Activated CD4-positive, alpha-beta T cell treated with anti-CD3 and anti-CD28 coated beads, Interleukin-2, Interleukin-4, amounts not matched to agents 100 ng/mL and 50 ng/mL, durations not matched to agents 16 hours and 8 hours (primary cell): ENCODE data around the gene PAX5.
A peak's percentile ranks its signal among the peaks of the same experiment; 100 is the strongest.

Source experiments
- DNase-seq: peaks from one replicate; pipeline ENCODE4 v3.0.0-alpha.2; 2020; ENCODE audit warnings: low spot score

Gene PAX5

DNA sequence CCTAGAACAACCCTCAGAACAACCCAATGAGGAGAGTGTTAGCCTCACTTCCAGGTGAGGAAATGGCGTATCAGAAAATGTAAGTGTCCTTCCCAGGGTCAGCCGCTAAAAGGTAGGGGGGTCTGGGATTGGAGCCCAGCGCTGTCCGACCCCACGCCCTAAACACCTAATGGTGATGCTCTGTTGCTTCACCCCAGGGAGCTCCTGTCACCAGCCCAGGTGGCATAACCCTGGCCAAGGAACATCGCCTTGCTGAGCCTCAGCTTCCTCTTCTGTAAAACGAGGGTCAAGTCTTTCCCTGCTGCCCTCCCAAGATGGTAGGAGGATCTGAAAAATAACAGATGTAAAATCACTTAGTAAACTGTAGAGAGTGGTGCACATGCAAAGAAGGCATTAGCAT lies 132.5 kb downstream of the PAX5 start:
- no peak for DNase-seq

DNA sequence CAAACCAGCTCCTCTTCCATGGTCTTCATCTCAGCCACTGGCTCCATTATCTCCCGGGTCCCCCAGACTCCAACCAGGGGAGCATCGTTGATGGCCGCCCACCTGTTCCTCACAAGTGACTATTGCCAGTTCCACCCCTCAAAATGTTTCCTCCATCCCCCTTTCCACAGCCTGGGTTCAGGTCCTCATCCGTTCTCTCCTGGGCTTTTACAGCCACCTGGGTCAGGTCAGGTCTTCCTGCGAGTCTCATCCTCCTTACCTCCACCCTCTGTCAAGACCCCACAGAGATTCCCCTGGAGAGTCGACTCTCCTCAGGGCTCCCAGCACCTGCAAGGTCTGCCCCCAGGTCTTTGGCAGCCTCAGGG lies 133.2 kb downstream of the PAX5 start:
- DNase-seq = no peak

DNA sequence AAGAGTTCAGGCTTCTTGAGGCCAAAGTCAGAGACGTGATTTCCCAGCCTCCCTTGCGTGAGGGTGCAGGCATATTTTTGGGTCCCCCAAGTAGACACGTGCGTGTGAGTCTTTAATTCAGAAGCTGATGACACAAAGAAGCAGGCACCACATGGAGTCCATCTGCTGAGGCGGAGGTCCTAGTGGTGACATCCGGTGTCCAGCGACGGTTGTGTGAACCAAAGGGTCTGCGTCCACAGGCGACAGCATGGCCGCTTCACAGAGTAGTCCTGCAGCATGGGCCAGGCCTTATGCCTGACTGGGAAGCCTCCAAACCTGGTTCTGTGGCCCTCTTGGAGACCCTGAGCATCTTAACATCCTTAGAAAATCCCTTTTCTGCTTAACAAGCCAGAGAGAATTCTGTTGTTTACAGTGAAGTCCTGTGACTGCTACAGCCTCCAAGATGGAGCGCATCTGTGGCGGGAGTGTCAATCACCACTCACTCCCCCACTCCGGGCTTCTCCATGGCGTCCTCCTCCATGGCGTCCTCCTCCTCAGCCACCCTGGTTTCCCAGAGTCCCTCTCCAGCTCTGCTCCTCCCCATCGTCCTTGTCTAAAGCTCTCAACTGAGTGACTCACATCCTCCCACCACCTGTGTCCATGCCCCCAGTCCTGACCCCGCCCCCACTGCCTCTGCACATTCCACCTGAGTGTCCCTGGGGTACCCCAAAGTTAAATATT lies 133.8 kb downstream of the PAX5 start:
- DNase-seq = no peak

DNA sequence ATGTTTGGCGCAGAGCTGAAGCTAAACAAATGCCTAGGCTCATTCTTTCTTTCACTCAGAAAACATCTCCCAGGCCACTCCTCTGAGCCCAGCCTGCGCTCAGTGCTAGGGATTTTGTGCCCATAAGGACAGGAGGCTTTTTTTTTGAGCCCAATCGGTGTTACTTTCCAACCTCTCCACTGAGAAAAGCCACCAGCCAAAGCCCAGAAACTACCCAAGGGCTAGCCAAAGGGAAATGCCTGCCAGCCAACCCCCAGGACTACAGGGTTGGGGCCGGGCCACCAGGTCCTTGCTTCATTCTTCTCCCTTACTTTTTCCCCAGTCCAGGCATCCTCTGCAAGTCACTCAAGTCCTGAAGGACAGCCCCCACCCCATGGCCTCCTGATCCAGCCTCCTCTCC lies 134.7 kb downstream of the PAX5 start:
- no peak for DNase-seq

DNA sequence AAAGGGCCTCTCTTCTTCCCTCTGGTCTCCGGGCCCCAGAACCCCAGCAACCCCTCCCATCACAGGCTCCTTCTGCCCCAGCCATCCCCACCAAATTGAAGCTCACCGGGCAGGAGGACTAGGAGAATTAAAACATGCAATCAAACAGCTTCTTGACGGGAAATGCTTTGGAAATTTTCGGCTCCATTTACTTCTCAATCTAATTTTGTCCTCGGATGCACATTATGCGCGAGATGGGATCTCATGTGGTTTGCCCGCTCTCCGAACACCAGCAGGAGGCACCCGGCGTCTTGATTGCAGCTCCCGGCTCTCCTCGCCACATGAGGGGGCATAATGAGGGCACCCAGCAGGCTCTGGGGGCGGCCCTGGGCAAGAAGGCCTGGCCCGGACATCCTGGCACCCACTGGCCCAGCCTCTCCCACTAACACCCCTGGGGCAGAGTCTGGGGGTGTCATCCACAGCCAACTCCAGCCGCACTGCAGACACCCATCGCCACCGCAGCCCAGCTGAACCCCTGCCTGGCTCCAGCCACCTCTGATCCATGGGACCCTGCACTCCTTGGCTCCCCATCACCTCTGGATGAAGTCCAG lies 135.5 kb downstream of the PAX5 start:
- DNase-seq = no peak

DNA sequence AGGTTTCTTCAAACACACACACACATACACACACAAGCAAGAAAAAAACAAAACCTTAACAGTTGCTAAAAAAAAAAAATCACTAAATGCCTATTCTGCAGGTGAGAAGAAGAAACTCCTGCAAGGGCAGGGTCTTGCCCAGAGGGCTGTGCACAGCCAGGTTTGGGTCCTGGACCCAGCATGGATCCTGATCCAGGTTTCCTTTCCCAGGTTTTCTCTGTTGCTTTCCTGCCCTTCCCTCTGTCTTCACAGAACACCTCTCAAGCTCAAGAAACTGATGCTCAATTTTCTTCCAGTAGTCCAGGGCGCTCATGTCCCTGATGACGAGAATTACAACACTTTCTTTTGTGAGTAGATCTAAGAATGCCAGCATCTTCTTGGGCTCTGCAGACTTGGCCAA lies 136.6 kb downstream of the PAX5 start:
- DNase-seq = no peak

DNA sequence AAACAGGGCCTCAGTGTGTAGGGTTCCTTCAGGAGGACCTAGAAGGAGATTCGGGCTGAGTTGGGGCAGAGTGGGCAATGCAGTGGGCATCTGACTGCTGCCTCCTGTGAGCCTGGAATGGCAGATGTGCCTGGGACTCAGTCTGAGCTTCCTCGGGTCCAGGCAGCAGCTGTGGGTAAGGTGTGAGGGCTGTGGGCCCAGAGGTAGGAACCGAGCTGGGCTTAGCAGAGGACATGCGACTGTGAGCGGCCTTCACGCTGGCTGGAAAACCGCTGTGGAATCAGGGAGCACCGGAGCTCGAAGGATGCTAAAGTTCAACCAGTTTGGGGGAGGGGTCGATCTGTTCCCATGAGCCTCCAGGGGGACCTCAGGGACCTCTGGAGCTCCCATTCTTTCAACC lies 137.0 kb downstream of the PAX5 start:
- DNase-seq = no peak

DNA sequence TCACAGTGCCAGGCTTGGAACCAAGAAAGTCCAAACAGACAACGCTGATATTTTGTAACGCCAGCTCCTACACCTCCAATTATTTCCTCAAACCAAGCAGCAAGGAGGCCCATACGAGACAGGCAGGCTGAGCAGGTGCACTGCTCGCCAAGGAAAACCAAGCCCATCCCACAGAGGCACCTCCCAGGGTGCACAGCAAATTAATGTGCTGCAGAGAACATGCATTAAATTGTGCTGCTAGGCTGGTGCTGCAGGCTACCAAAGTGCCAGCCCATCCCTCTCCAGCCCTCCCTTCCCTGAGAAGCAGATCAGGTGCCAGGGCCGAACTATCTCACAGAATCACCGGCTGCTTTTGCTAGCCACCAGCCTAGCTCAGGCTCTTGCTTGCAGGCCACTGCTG lies 137.8 kb downstream of the PAX5 start:
- no peak for DNase-seq

DNA sequence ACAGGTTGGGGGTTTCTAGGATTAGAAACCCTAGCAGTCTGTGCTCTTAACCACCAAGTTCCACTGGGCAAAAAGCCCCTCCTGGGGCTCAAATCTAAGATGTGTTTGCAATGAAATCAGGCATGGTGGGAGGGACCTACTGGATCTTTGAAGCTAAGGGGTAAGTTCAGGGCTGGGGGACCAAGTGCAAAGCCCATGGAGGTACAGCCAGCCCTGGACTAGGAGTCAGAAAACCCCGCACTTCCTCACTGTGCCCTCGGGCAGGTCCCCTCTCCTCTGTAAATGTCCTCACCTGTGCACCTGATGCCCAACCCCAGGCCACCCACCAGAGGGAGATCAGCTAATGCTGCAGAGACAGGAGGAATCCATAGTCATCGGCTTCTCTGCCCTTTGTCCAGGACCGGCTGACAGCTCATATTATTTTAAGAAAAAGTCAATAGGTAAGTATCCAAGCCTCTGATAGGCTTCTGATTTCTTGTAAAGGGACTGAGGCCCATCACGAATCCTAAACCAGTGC lies 138.3 kb downstream of the PAX5 start:
- DNase-seq = no peak

DNA sequence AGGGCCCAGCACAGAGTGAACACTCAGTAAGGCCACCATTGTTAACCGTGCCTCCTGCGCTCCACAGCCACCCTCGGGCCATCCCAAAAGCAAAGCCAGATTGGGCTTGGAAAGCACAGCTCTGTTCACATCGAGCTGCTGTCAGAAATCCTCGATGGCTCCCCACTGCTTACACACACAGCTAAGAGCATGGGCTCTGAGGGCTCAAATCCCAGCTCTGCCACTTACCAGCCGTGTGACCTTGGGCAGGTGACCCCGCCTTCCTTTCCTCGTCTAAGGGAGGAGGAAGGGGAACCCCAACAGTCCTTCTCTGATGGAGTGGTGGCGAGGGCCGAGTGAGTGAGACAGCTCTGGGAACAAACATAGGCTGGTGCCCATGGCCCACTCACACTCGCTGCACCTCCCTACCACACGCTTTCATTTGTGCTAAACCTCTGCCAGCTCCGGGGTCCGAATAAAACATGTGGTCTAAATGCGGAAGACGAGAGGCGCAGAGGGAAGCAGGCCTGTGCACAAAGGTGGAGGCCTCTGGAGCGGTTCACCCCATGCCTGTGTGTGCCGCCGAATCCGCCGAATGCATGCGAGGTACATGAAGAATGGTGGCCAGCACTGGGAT lies 139.3 kb downstream of the PAX5 start:
- no peak for DNase-seq

DNA sequence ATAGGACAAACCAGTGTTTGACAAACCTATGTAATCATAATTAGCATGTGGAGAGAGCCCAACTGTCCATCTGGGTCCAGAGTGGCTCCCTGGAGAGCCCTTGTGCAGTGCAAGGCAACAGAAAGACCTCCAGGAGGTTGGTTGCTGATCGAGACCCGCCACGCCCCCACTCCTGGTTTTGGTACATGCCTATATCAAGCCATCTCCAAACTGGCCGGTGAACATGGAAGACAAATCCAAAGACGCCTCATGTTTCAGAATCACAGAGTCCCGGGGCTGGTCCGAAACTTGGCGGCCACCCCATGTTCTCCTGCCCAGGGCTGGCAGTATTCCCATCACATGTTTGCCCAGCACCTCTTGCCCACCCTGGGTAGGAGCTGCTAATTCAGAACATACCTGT lies 140.2 kb downstream of the PAX5 start:
- no peak for DNase-seq

DNA sequence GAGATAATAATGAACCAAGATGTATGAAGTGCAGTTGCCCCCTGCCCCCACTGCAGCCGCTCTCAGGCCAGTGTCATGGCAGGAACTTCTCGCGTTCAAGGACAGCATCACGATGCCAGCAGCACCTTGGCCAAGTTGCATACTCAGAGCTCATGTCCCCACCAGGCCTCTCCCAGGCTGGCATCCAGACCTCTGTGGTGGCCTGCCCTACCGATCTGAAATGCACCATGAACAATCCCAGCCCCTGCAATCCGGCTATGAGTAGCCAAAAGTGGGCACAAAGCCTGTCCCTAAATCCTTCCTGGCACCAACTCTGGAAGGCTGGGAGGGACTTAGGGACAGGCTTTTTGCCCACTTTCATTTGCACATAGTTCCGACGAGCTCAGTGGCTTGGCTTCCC lies 140.9 kb downstream of the PAX5 start:
- no peak for DNase-seq

DNA sequence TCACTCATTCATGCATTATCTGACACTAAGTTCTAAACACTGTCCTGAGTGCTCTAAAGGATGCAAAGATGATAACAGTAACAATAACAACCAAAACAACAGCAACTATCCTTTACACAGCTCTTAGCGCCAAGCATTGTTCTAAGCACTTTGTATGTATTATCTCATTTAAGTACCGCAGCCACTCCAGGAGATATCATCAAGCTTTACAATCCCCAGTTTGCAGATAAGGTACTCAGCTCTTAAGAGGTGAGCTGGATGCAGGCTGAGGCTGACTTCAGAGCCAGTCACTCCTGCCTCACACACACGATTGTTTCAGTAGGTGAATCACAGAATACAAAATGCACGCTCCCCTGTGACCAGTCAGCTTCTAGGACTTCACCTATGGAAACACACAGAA lies 141.8 kb downstream of the PAX5 start:
- DNase-seq = no peak

DNA sequence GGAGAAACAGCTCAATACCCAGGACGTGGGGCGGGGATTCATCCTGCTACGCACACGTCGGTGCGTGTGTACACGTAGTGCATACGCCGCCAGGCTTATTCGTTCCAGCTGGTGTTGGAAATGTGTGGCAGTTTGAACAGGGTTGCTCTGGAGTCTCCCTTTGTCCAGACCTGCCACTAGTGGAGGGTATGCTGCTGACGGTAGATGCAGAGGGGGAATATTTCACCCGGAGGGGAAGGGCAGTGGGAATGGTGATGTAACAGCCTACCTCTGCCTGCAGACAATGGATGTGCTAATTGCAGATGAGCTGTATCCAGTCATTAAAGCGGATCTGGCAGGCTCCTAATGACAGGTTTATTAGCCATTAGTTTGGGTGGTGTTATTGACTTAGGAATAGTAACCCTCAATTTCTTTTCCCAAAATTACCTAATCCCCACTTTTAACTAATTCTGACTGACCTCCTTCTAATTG lies 142.7 kb downstream of the PAX5 start:
- DNase-seq = no peak

DNA sequence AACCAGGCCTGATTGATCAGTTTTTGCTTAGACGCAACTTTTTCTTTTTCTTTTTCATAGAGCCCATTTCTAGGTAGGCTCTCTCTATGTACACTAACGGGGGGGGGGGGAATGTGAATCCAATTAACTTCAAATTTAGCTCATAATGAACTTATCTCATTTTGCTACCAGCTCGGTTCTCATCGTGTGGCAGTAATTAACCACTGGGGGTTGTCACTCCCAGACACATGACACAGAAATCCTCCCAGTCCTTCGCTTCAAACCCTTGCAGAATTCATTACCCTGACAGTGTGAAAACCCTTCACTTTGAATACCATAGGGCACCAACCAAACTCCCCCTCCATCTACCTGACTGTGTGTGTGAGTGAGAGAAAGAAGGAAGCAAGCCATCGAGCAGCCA lies 144.2 kb downstream of the PAX5 start:
- DNase-seq = no peak

DNA sequence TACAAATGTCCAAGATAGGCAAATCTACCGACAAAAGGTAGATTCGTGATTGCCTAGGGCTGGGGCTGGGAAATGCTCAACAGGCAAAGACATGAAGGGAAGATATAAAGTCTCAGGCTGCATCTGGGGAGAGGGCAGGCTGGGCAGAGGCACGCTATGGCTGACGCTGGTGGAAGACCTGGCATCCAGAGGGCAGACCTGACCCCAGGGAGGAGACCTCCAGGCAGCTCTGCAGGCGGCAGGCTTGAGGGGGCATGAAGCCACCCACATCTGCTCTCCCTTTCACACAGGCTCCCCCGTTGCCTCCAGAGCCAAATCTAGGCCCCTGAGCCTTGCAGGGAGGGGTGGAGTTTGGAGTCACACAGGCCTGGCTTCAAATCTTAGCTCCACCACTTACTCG lies 145.5 kb downstream of the PAX5 start:
- DNase-seq = no peak

DNA sequence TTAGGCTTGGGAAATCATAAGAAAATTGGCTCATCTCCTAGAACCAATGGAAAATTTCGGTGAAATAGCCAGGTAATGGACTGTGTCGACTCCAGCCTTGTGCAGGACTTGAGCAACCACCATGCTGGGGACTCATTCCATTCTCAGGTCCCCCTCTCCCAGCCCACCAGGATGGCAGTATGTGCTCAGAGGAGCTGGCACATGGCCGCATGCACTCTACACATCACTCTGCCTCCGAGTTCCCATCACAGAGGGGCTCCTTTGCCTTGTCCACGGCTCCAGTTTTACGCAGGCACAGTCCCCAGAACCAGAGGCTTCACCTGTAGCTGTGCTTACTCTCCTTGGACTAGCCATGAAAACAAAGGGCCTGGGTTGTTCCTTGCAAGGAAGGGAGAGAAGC lies 149.3 kb downstream of the PAX5 start:
- no peak for DNase-seq

DNA sequence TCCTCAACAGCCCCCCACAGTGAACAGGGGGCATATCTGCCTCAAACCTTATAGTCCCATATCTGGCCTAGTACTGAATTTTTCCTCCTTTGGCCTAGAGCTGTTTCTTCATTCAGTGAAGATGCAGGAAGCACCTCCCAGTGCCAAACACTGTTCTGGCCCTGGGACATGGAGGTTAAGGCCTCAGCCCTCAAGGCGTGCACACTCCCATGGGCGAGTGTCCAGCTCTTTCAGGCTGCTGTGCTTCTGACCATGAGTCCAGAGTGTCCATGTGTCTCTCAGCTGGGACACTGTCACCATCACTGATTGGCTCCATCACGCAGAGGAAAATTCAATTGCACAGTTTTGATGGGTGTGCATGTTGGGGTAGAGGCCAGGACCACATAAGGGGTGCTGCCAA lies 151.5 kb downstream of the PAX5 start:
- no peak for DNase-seq

DNA sequence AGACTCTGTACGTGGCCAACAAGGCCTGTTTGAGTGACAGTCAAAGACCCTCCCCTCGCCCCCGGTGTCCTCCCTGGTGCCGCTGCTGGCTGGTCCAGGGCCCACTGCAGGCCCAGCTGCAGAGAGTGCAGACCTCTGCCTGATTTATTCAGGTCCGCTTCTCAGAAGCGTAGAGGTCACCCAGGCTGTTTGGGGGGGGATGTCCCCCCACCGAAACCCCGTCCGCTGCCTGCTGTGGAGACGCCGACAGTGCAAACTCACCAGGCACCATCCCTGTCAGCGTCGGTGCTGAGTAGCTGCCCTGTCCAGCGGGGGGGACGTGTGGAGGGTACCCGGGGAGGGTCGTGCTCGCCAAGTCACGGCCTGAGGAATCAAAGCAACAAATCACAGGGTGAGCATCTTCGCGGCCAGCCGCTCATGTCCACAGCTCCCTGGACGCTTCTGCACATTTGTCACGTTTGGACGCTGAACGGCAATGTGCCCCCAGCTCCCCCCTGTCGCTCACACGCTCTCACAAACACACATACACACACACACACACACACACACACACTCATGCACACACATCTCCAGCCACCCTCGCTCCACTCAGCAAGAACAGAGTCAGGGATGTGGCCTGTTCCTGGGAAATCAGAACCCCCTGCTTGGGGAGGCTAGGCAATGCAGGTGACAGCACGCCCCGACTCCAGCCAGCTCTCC lies 152.2 kb downstream of the PAX5 start:
- no peak for DNase-seq

DNA sequence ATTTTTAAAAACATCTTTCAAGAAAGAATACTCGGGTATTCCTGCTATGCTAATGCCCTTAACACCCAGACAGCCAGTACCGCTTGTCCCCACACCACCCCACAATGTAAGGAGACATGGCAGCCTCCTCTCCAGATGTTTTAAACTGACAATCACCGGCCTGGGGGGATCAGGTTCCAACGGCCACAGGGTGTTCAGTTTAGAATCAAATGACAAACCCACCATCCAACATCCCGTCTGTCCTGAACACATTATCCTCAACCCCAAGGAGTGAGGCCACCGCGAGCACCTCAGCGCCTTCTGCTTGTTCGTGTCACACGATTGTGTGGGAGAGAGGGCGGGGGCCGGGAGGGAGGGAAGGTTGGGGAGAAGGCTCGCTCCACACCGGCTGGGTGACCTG lies 152.8 kb downstream of the PAX5 start:
- no peak for DNase-seq

DNA sequence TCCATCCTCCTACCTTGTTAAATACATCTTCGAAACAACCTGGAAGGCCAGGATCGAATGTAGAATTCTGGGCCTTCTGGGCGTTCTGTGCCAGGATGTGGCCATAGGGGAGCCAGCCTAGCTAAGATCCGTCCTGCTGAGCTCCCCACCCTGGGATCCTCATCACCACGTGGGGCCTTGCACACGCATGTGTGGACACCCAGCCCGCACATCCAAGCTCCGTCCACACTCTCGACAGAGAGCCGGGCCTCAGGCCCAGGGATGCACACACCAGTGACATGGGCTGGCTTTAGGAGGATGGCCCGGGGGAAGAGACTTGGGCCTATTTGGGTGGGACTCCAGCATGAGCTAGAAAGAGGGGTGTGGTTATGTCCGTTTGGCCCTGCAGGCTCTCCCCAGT lies 154.0 kb downstream of the PAX5 start:
- no peak for DNase-seq

DNA sequence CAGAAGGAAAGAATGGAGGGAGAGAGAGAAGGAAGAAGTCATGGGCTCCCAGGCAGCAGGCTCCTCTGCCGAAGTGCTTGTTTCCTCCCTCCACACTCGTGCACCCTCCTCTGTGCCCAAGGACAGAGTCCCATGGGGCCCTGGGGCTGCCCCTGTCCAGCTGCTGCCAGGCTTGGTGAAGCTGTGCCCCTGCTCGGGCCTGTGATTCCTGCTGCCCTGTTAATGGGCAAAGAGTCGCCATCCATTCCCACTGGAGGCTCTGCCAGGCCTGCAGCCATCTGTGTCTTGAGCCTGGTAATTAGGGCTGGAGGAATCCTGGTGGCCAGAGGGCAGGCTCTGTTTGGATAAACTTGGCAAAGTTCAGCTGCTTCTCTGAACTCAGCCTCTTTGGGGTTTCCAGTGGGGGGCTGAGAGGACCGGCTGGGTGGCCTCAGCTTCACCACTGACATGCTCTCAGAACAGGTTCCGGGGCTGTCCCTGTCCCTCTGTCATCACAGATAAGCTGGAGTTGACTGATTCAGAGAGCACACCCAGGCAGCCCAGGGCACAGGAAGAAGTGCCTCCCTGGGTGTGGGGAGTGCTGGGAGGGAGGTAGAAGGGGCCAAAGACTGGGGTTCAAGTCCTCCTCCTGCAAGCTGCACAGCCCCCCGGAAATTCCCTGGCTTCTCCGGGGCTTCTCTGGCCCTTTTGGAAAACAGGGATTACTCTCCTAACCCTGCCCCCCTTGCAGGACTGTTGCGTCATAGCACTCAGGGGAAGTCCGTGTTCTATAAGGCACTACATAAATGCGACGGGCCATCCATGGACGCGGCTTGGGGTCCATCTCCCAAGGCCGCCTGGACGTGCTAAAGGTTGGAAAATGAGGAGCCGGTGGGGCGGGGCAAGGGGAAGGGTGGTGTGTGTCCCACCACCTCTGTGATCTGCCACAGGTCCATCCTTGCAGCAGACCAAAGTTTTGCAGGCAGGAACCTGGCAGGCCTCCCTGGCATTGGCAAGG lies 154.8 kb downstream of the PAX5 start:
- DNase-seq = peak; percentile 16
